Activated CD8-positive, alpha-beta memory T cell treated with anti-CD3 and anti-CD28 coated beads for 1 hour (primary cell): ENCODE data around the gene CRTAC1.

Source experiments
- DNase-seq, 2 donors: peaks; one replicate each; pipeline ENCODE4 v3.0.0-alpha.2; 2020; ENCODE audit warnings: low read depth in 1 of 2; ENCODE audit errors: extremely low read depth in 1 of 2

Gene CRTAC1

DNA sequence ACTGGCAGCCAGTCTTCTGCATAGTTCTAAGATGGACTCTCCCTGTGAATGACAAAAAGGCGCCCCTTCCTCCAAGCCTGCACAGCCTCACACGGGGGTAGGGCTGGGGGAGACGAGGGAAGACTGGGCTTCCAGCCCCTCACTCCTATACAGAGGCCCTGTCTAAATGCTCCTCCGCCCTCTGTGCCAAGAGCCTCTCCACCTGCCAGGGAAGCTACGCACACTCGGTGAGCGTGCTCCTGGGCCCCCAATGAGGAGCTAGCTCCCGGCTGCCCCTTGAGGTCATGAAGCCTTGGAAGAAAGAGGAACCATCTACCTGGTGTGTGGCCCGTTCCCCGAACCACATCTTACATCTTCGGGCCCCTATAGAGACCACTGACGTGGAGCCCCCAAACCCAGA is 54.8 kb downstream of the CRTAC1 start:
- no peak for DNase-seq

DNA sequence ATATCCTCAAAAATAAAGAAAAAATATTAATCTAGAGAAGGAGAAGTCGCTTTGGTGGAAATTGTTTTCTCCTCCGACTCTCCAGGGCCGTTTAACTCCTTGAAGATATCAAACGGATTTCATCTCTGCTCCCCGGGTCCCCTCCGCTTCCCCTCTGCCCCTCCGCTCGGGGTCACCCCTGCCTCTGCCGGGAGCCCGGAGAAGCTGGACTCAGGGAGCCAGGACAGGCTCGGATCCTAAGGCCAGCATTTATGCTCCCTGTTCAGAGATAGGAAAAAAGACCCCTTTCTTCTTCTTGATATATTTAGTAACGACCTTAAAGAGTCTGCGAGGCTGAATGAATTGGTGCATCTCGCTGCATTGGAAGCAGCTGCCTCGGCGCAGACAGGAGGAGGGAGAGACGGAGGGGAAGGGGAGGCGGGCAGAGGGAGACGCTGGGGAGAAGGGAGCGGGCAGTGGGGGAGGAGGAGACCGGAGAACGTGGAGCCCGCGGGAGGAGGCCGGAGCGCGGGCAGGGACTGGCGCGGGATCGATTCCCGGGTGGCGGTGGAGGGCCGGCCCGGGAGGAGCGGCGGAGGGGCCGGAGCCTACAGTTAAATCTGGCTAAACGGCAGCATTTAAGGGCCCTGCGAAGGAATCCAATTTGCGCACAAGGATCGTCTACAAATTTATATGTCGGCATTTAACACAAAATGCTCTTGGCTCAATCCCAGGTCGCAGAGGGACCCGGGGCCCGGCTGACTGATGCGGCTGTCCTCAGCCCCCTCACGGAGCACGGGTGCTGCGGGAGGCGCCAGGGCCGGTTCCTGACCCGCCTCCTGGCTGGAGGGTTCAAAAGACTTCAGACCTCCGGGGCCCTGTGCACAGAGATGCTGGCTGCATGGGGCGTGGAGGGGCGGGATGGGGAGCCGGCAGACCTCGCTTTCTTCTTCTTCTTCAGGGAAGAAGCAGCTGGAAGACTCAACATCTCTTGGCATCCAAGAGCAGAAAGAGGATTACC is 55.6 kb downstream of the CRTAC1 start:
- no peak for DNase-seq

DNA sequence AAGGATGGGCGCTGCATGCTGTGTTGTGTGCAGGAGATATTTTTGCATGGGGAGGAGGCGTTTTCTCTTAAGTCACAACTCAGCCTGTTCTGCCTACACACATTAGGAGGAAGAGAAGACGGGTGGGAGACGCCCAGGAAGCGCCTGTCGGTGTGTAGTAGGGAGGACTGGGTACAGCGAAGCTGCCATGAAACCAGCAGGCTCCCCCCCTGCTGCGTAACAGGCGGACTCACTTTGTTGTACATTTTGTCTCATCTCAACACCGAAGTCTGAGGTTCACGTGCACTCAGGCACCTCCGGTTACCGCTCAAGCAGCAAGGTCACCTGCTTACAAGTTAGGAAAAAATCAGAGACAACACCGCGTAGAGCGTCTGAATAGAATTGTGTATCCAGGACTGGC is 56.3 kb downstream of the CRTAC1 start:
- DNase-seq: no peak

DNA sequence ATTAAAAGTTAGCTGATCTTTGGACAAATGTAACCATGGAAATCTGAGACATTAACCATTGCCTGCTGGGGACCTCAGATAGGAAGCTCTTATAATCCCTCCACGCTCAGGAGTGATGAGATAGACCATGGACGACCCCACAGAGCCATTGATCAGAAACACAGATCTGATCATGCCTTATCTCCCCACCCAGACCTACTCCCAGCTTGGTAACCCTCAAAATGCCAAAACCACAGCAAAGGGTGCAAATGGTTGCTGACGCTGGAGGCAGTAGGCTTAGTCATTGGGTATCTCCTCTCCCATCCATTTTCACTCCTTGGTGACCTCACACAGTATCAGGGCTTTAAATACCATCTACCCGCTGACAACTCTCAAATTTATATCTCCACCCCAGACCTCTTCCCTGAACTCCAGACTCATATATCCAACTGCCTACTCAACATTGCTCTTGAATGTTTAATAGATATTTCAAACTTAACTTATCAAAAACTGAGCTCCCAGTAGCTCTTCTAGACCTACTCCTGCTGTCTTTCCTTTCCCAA is 60.8 kb downstream of the CRTAC1 start:
- no peak for DNase-seq

DNA sequence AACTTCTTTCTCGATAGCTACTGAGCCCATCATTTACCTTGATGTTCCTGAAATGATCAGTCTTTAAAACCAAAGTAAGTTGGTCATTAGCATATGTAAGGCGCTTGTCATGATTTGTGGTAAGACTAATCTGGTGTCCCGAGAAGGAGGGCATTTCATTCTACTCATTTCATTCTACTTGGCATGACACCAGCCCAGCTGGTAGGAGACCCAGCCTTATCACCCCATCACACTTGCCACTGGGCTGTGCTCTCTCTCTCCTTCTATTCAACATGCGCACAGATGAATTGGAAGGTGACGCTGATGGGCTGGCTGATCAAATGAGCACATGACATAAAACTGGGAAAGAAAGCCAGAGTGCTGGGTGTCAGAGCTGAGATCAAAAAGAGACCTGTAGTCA is 65.7 kb downstream of the CRTAC1 start:
- no peak for DNase-seq

DNA sequence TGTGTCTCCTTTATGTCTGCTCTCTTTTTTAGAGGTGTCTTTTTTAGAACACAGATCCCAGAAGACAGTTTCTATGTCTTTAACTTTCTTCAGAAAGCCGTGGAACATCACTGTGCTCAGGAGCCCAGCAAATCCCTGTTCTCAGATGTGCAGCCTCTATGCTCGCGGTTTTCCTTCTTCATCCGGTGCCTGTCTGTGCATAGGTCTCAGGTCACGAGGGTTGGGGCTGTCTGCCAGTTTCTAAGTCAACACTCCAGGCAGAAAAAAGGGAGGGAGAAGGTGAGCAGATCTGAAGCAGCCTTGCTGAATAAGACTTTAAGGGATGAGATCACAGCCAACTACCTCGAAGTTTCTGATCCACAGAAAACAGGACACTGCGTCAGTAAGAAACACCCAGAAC is 68.5 kb downstream of the CRTAC1 start:
- DNase-seq: no peak

DNA sequence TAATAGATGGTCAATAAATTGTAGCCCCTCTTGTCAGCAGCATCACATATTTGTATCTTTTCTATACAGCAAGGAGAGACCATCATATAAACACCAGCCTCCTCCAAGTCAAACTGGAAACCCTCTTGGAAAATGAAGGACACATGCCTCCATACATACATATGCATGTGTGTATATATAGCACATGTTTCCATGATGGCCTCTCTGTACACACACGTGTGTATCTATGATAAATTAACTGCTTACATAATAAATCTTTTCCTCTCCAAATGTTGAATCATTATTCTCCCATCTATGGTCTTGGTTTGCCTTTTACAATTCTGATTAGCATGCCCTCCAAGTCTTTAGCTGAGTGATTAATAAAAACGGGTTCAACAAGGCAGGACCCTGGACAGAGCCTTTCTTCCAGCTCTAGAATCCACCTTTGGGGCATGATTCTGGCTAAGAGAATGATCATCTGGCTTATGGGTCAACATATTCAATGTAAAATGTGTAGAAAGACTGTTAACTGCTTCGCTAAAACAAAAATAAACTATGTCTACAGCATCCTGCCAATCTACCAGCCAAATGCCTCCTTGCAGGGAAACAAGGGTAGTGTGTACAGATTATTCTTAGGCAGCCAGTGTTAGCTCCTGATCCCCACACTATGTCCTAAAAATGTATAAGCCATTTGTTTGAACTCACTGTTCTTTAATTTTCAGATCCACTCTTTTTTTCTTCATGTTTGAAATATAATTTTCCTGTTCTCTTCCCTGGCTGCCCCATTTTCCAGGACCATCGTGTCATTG is 70.0 kb downstream of the CRTAC1 start:
- no peak for DNase-seq

DNA sequence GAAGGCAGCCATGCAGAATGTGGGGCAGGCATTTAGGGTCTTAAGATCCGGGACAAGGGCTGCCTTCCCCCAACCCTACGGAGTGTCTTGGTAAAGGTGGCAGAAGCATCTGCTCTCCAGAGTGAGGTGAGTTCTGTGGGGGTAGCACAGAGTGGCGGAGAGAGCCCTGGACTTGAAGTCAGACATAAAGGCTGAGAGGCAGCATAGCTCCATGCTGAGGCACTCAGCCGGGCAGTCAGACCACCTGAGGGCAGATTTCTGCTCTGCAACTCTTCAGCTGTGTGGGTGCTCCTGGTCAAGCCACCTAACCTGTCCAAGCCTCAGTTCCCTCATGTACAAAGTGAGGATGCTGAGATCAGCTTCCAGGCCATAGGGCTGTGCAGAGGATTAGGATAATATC is 81.0 kb downstream of the CRTAC1 start:
- DNase-seq: no peak

DNA sequence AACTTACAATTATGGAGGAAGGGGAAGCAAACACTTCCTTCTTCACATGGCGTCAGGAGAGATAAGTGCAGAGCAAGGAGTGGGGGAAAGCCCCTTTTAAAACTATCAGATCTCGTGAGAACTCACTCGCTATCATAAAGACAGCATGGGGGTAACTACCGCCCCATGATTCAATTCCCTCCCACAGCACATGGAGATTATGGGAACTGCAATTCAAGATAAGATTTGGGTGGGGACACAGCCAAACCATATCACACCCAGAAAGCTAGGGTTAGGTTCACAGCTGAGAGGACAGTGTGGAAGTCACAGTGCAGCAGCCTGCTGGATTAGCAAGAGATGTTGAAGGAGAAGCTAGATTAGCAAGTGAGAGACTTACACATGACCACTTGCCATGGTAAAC is 81.6 kb downstream of the CRTAC1 start:
- no peak for DNase-seq

DNA sequence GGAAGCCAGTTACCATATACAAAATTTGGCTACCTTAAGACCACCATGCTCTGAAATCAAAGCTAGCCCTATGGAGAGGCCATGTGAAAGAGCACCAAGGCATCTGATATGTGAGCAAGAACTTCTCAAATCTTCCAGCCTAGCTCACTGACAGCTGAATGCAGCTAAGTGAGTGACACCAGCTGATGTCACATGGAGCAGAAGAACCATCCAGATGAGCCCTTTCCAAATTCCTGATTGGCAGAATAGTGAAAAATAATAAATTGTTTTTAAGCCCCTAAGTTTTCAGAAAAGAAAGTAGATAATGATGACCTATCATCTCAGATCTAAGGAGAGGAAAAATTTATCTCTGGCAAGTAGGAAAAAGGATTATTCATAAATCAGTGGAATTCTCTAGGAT is 85.6 kb downstream of the CRTAC1 start:
- no peak for DNase-seq

DNA sequence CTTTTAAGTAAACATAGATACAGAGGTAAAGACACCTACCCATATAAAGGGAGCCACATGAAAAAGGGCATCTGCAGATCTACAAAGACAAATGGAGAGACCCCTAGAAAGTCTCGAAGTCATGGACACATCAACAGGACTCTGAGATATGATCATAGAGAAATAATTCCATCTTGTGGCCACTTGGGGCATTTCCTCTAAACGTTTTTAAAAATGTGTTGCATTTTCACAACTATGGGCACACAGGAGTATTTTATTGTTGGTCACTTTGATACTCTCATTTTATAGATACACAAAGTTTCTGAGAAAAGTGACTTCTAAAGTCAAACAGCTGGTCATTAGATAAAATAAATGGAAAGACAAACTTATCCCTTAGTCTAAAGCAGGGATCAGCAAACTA is 87.1 kb downstream of the CRTAC1 start:
- DNase-seq: no peak

DNA sequence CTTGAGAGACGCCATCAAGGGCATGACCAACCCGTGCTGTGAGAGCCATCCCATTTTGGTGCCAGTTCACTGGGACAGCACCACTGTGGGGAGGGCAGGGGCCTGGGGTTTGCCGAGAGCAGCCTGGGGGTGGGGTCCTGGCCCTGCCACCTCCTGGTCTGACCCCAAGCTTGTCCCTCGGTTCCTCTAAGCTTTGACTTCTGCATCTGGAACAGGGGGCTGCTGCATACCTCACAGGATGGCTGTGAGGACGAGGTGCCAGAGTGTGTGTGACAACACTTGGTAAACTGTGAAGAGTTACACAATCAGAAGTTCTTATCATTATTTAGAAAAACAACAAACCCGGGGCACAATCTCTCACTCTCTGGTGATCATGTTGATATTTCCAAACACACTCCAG is 89.9 kb downstream of the CRTAC1 start:
- no peak for DNase-seq

DNA sequence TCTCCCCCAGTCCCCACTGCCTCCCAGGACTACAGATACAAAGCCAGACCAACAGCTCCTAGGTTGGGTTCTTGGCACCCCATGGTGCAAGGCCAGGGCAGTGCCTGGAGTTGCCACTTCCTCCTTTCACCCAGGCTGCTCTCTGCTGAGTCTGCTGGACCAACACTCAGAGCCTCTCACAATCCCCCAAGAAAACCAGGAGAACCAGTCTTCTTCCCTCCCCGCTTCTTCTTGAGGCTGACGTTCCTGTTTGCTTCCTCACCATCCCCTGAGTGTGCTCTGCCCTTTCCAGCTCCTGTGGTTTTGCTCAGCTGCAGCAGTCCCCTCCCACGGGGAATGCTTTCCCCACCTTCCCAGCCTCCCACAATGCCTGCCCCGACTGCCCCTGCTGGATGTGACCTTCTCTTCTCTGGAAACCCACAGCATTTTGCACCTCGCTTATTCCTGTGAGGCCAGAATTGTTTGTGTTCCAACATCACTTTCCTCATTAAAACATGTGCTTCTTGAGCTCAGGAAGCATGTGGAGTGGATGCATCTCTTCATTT is 90.9 kb downstream of the CRTAC1 start:
- no peak for DNase-seq

DNA sequence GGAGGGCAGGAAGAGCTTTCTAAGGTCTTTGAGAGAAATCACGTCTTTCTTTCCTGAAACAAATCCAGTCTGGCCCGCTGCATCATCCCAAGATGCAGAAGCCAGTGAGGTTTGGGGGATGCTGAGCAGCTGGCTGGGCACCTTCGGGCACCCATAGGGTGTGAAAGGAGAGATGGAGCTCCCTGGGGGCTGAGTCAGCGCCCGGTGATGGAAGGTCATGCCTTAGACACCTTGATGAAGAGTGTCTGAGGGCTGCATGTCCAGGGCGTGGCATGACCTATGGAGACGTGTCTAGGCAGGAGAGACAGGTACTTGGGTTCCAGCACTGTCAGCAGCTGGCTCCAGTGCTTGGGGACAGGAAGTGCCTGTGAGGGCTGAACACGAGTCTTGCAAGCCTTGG is 92.5 kb downstream of the CRTAC1 start:
- DNase-seq: no peak

DNA sequence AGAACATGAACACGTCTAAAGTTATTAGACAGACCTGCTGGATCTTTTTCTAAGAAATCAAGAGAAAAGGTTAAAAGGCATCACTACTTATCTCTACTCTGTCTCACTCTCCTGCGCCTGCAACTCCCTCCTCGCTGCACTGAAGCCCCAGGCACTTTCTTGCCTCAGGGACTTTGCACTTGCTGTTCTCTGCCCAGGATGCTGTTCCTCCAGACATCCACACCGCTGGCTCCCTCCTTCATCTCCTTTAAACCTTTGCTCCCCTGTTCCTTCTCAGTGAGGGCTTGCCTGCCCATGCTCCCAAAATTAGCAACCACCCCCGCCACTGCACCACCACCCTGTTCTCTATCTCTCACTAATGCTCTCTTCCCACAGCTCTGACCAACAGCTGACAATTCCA is 93.4 kb downstream of the CRTAC1 start:
- no peak for DNase-seq

DNA sequence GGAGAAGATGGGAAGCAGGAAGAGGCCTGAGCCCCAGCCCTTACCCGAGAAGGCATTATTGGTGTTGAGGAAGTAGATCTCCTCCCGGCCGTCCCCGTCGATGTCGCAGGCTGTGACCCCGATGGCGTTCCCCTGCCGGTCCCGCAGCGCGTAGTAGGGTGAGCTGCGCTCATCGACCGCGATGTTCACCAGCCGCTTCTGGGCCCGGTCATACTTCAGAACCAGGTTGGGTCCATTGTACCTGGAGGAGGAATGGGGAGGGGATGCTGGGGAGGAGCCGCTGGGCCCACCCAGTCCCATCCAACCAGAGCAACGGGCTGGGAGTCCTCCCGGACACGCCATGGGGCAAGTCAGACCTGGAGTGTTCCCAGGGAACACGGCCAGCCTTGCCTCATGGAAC is 94.3 kb downstream of the CRTAC1 start:
- DNase-seq: no peak

DNA sequence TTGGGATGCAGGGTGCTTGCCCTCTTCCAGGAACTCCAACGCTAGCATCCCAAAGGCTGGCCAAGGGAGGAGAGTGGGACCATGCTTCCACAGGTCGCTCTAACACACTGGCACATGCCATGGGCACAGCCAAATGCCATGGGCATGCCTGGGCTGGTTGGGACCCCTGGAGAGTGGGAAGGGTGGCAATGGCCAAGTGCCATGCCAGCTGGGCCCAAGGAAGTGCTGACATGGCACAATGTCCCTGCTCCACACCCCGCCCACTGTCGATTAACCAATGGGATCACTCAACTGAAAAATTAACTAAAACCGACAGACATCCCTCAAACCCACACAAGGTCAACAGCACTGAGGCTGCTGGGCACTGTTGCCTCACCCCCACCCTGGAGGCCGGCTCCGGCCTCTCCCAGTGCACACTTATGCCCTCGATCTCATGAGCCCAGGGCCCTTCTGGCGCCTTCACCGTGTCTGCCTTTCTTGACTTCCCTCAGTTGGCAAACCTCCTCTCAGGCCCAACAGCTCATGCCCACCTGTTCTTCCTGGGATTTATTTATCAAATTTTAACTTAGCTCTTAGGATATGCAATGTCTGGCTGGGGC is 97.4 kb downstream of the CRTAC1 start:
- no peak for DNase-seq

DNA sequence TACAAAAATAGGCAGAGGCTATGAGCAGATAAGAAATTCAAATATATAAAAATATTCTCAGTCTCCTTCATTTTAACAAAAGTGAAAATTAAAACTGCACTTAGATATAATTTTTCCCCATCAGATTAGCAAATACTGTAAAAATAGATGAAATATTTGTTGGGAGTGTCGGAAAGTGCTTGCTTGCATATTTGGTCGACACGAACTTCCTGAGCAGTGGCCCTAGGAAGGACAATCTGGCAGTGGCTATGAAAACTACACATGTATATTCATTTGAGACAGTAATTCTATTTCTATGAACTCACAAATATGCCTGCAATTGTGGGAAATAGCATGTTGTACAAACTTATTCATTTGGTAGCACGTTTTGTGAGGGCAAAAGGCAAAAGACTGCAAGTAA is 99.4 kb downstream of the CRTAC1 start:
- no peak for DNase-seq

DNA sequence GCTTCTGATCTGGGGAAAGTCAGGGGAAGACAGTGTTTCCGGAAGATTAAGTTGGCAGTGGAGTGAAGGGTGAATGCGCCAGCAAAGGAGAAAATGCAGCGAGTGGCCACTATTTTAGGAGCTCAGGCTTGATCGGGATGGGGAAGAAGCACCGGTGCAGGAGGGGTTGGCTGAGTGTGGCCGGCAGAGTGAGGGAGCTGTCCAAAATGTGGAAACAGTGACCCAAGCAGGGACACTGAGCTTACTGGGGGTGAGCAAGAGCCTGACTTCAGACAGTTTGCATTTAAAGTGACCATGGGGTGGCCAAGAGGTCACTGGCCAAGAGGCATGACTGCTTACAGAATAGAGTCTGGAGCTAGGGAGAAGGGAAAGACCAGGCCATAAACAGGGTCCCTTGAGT is 101.5 kb downstream of the CRTAC1 start:
- no peak for DNase-seq

DNA sequence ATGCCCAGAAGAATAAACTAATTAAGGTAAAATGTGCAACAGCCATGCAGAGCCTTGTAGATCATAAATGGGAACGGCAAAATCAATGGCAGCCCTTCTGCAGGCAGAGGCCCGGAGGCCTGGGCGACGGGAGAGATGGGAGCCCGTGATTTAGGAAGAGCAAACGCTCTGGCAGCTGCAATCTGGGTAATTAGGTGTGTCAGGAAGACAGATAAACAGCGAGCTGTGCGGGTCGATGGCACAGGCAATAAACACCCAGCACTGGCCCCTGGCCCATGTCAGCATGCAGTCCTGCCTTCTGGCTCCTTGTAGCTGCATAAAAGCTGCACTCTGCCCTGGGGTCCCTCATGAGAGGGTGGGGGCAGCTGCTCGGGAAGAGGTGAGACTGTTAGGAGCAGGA is 102.8 kb downstream of the CRTAC1 start:
- DNase-seq: no peak

DNA sequence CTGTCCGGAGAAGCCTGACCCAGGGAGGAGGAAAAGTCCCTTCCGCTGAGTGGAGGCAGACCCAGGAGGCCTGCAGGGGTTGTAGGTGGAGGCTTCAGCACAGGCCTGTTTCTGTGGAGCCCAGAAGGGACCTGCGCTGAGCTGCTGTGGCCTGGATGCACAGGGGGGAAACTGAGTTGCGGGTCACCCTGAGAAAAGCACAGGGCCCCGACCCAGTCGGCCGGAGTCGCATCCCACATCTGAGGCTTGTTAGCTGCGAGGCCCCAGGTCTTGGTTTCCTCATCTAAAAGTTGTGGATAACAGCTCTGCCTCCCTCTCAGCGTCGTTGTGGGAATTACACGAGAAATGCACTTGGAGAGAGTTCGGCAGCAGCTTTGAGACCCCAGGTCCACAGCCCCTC is 104.4 kb downstream of the CRTAC1 start:
- DNase-seq: no peak
